OCI-M1 (cell line): ENCODE data around the gene TMEM154.
"Not testable (repeated sequence)": the region's sequence is repeated elsewhere in the genome, so short reads cannot be mapped to it uniquely, and the experiment has no call there.

ENCODE experiments used
- DNase-seq: peaks from one replicate; lab custom pipeline; 2025; lab: John Stamatoyannopoulos, UW

TMEM154 gene

GRCh38 chr4:152666946-152667345 lies 12.9 kb downstream of the TMEM154 start:
- DNase-seq, result no peak

DNA sequence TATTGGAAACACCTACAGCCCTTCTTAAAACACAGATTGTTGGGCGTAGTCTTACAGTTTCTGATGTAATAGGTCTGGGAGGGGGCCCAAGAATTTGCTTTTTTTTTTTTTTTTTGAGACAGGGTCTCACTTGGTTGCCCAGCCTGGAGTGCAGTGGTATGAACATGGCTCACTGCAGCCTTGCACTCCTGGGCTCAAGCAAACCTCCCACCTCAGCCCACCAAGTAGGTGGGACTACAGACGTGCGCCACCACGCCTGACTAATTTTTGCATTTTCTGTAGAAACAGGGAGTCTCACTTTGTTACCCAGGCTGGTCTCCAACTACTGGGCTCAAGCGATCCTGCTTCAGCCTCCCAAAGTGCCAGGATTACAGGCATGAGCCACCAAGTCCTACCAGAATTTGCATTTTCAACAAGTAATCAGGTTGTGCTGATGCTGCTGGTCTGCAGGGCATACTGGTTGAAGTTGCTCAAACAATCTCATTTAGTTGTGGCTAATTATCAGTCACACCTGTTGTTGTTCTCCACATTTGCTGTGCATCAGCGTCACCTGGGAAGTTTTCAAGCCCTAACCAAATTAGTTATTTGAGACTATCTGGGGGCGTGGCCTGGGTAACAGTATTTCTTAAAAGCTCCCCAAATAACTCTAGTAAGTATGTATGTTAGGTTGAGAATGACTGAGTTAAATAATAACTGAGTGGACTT lies 14.0 kb downstream of the TMEM154 start:
- DNase-seq, result no peak

DNA sequence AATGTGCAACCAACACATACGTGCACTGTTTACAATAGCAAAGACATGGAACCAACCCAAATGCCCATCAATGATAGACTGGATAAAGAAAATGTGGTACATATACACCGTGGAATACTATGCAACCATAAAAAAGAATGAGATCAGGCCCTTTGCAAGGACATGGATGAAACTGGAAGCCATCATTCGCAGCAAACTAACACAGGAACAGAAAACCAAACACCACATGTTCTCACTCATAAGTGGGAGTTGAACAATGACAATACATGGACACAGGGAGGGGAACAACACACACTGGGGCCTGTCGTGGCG lies 15.8 kb downstream of the TMEM154 start:
- DNase-seq, result not testable (repeated sequence)

DNA sequence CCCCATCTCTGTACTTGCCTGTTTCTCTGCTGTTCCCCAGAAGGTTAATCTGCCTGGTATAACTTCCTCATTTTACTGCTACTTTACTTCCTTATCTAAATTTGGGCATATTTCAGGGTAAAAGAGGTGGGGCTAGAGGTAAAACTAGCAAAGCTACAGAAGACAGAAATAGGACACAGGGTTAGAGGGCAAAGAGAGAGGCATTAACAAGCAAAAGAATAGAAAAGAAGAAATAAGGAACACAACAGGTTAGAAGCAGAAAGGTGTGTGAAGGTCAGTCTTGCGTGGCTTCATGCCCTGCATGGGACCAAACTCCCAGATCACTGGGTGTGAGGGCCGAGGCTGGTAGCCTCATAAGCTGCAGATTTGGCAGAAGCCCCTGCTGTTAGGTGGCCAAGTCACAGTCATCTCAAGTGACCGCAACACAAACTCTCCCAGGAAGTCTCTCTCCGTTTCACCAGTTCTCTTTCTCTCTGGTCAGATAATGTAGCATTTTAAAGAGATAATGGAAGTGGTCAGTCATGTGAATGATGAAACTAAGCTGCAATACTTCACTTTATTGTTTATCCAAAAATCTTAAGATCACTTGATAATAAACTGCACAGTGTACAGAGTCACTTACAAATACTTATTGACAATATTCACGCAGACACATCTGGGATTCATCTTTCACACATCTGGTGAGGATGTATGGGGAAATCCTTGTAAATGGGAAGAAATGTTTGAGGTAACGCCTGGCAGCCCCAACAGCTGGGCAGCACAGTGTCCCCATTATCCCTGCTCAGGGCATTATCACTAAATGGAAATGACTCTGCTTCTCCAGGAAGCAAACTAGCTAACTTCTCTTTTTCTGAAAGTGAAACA lies 16.4 kb downstream of the TMEM154 start:
- peak; percentile 98 for DNase-seq

DNA sequence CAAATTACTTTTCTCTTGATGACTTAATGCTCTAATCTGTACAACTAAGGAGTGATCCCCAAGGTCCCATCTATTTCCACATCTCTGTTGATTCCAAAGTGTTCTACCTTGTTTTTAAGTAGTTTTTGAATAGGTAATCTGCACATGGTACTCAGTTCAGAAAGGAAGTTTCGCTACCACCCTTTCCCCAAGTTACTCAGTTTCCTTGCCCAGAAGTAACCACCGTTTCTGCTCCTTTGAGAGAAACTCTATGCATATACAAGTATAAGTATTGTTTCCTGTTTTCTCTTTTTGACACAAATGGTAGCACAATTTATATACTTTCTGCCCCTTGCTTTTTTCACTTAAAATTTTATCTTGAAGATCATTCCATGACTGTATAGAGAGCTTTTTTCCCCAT lies 18.1 kb downstream of the TMEM154 start:
- DNase-seq, result no peak

DNA sequence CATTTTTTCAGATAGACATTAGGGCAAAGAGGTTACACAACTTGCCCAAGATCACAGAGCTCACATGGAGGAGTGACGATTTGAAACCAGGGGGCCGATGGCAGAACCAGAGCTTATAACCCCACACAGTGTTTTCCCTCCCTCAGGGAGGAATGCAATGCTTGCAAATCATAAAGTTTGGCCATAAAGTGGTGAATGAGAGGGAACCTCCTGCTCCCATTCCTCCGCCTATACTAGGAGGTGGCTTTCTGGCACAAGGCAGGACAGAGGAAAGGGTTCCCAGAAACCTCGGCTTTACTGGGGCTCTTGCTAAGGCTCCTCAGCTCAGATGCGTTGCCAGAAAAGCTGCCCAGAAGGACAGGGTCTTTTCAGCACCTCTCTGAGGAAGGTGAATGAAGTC lies 19.3 kb downstream of the TMEM154 start:
- no peak for DNase-seq

GRCh38 chr4:152659806-152660205 lies 20.0 kb downstream of the TMEM154 start:
- DNase-seq, result peak; percentile 56

DNA sequence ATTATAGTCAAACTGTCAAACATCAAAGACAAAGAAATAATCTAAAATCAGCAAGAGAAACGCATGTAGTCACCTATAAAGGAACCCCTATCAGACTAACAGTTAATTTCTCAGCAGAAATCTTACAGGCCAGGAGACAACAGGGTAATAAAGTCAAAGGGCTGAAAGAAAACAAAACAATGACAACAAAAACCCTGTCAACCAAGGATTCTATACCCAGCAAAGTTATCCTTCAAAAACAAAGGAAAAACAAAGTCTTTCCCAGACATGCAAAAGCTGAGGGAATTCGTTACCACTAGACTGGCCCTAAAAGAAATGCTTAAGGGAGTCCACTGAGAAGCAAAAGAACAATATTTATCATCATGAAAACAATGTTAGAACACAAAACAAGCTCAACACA lies 22.1 kb downstream of the TMEM154 start:
- DNase-seq, result peak; percentile 44

- no peak for DNase-seq
These were observed 24.3 kb downstream of the TMEM154 start for GRCh38 chr4:152655272-152656129.

GRCh38 chr4:152652102-152652501 lies 27.7 kb downstream of the TMEM154 start:
- DNase-seq, result no peak

DNA sequence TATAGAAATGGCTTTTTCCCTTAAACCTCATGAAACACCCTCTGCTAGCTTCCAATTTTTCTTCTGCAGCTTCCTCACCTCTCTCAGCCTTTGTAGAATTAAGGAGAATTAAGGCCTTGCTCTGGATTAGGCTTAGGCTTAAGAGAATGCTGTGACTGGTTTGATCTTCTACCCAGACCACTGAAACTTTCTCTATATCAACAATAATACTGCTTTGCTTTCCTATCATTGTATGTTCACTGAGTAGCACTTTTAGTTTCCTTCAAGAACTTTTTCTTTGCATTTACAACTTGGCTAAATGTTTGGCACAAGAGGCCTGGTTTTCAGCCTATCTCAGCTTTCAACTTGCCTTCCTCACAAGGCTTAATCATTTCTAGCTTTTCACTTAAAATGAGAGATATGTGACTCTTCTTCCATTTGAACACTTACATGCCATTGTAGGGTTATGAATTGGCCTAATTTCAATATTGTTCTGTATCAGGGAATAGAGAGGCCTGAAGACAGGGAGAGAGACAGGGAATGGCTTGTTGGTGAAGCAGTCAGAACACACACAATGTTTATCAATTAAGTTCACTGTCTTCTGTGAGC lies 28.2 kb downstream of the TMEM154 start:
- DNase-seq, result no peak

DNA sequence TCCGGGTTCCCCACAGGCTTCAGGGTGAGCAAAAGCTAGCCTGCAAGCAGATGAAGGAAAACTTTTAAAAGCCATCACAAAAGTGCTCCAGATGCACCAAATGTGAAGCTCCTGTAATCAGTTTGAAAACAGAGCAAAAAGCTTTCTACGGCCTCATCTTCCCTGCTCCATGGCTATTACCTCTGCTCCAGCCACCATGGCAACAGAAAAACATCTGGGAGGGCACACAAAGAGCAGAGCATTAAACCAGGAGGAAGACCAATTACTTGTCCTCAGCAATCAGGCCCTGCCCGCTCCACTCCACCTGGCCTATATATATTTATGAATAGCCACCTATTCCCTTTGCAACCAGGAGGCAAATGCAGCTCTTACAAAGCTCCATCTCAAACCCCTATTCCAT lies 33.6 kb downstream of the TMEM154 start:
- no peak for DNase-seq

GRCh38 chr4:152644130-152644529 lies 35.7 kb downstream of the TMEM154 start:
- DNase-seq, result no peak

DNA sequence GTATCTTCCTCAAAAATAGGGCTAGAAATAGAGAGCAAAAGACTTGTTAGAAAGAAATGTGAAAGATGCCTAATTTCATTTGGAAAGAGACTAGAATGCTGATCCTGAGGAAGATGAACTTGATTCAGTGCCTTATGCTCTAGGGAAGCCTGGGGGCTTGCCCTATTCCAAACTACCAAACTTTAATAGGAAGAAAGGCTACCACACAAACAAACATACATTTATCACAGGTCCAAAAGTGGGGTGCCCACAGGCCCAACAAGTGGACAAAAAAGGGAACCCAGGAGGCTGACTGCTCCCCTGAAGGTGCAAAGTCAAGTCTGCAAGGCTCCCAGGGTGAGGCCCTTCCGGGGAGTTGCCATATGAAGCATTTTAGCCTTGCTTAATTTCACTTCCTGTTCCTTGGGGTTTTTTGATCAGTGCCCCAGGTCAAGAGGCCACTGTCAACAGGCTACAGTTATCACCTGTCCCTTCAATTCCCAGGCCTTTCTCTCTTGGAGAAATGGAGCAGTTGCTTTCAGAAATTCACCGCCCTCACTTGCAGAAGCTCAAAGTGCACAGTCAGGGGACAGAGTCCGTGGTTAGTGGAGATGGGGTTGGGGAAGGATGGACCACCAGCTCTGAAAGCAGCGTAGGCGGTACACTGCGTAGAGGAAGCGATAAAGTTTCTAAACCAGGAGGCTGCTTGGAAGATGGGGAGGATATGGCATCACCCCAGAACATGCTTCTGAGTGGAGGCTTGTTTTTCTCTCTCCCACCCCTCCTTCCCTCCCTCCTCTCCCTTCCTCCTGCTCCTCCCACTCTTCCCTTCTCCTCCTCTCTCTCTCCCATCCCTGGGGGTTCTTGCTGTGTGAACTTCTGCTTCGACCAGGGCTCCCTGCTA lies 36.4 kb downstream of the TMEM154 start:
- DNase-seq, result peak; percentile 39

DNA sequence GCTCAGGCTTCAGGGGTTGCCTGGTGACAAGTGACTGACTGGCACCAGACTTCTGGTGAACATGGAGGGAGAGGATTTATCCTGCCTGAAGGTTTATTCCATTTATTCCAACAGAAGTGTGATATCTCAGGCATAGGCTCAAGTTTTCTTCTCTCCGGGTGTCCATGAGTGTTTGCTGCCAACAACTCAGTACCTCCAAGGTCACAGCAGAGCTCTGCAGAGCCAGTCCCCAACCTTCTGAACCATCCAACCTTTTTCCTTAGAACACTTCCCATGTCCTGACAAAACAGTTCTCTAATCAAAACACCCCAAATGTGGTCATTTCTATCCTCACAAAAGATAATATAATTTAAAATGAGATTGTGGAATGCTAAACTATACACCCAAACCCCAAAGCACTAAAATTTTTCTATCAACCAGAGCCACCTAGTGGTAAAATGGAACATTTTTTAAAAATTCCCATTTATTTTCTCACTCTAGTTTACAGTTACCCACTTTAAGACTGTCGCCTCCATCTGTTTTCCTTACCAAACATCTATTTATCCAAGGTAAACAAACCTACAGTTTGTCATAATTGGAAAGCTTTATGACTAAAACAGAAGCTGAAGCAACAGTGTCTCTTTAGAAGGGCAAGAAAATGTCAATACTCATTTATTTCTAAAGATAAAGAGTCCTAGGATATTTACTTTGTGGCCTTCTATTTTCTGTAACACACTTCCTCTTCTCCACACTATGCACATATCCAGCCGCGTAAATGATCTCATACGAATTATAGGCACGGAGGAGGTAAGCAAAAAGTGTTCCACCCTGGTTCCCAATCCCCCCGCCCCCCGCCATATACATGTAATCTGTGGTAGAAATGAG lies 39.5 kb downstream of the TMEM154 start:
- DNase-seq, result peak; percentile 86

DNA sequence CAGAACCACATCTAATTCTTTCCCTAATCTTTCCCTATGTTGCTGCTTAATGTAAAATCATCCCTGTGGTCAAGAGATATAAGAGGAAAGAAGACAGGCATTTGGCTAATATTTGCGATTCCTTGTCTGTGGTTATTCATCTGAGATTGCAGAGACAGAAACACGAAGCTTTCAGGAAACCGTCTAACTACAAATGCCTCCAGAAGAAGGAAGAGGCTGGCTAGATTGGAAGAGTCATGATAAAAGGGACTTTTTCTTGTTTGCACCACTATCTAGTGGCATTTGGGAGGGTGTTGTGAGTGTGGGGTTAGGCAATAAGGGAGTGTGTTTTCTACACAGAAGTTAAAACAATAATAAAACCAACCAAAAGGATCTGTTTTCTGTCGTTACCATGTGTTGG lies 43.9 kb downstream of the TMEM154 start:
- peak; percentile 63 for DNase-seq

DNA sequence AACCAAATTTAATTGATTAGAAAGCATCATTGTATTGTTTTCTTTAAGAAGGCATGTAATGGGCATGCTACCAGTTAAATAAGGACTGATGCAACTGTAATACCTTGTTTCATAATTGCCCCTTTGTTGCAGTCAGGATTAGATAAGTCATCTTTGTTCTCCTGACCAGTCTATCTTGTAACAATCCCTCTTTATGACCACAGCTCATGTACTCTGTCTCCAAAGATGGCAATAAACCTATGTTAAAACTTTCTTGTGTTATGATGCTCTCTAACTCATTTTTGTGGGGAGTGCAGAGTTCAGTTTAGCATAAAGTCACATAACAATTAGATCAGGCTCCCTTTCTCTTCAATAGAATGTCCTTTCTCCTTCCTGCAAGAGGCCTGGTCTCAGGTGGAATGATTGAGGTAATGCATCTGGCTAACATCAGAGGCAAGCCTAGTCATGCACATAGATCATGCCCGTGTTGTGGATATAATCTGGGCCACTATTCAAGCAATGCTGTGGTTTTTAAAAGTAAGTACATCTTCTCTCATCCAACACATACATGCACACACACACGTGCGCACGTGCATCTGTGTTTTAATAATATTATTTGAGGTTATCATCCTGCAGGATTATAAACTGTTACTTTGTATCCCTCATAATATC lies 45.6 kb downstream of the TMEM154 start:
- peak; percentile 82 for DNase-seq

DNA sequence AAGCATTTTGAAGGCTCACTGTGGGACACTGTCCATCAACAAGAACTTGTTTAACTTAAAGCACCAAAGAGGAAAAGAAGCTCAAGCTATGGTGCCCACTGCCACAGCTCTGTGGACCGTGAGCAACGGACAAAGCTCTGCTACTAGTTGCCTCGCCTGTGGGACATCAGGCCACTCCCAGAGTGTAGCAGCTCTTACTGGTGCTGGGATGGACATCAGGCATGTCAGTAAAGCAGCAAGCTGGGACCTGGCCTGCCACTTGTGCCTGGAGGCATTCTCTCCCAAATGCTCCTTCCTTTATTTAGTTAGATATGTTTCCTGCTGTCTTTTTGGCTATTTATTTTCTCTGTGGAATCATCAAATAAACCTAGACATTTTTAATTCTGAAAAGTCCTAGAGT lies 46.7 kb downstream of the TMEM154 start:
- no peak for DNase-seq

- DNase-seq, result peak; percentile 94
These were observed 49.5 kb downstream of the TMEM154 start for GRCh38 chr4:152630324-152630723.

- DNase-seq, result no peak
These were observed 49.9 kb downstream of the TMEM154 start for GRCh38 chr4:152629908-152630307.
